GM12878 (cell line): Measurements from ENCODE around the gene TLE3.

ENCODE experiments used
- CBFB ChIP-seq: IDR thresholded peaks from 2 replicates; pipeline ENCODE4 v1.6.1; 2016; ENCODE audit warnings: antibody characterized with exemption, low read depth
- CBX5 ChIP-seq: sonication (generic); IDR thresholded peaks from 2 replicates; pipeline ENCODE4 v1.6.1; 2016; ENCODE audit warnings: low read depth, moderate library complexity, mild to moderate bottlenecking, inconsistent platforms
- CHD4 ChIP-seq: fragments of 200-600 bp; sonication (generic); IDR thresholded peaks from 2 replicates; pipeline ENCODE4 v1.6.1; 2016; ENCODE audit warnings: mild to moderate bottlenecking
- CTCF ChIP-seq, 3 experiments: IDR thresholded peaks in 2 of 3; conservative IDR thresholded peaks in 1 of 3; 2 replicates each; pipeline ENCODE4 v1.5.1; 2011; ENCODE audit warnings: low read depth in 3 of 3, low read length in 3 of 3, mild to moderate bottlenecking in 3 of 3, control low read depth in 2 of 3, moderate library complexity in 2 of 3, inconsistent platforms in 1 of 3, mixed read lengths in 1 of 3; ENCODE audit not compliant: control insufficient read depth in 2 of 3, insufficient read depth in 1 of 3; ENCODE audit errors: extremely low read depth in 1 of 3
- HDAC6 ChIP-seq: fragments of 200-600 bp; sonication (generic); IDR thresholded peaks from one replicate; pipeline ENCODE4 v1.8.0; 2017; ENCODE audit warnings: antibody characterized with exemption; ENCODE audit not compliant: unreplicated experiment
- JUND ChIP-seq: IDR thresholded peaks from 2 replicates; pipeline ENCODE4 v1.6.1; 2012; ENCODE audit warnings: low read depth, mild to moderate bottlenecking, low read length, improper control_type of control experiment, moderate library complexity
- KDM1A ChIP-seq: fragments of 200-600 bp; sonication (generic); IDR thresholded peaks from 2 replicates; pipeline ENCODE4 v1.6.1; 2016; ENCODE audit warnings: borderline replicate concordance
- PBX3 ChIP-seq: IDR thresholded peaks from 2 replicates; pipeline ENCODE4 v1.6.1; 2011; ENCODE audit warnings: mild to moderate bottlenecking, low read depth, low read length, moderate library complexity; ENCODE audit not compliant: insufficient replicate concordance
- RAD21 ChIP-seq: IDR thresholded peaks from 2 replicates; pipeline ENCODE4 v1.6.1; 2011; ENCODE audit warnings: mild to moderate bottlenecking, low read depth, low read length, moderate library complexity; ENCODE audit not compliant: insufficient read depth
- RAD51 ChIP-seq: fragments of 450-650 bp; IDR thresholded peaks from 2 replicates; pipeline ENCODE4 v1.6.1; 2016; ENCODE audit warnings: moderate library complexity, mild to moderate bottlenecking, inconsistent platforms
- RCOR1 ChIP-seq: conservative IDR thresholded peaks from 2 replicates; pipeline ENCODE4 v1.6.1; 2012; ENCODE audit warnings: low read depth, low read length, improper control_type of control experiment
- RFX5 ChIP-seq: IDR thresholded peaks from 2 replicates; pipeline ENCODE4 v1.6.1; 2011; ENCODE audit warnings: low read depth, low read length, improper control_type of control experiment
- TBL1XR1 ChIP-seq: IDR thresholded peaks from 2 replicates; pipeline ENCODE4 v1.6.1; 2012; ENCODE audit warnings: low read depth, low read length, improper control_type of control experiment
- USF1 ChIP-seq: IDR thresholded peaks from 2 replicates; pipeline ENCODE4 v1.6.1; 2011; ENCODE audit warnings: borderline replicate concordance, low read depth, mild to moderate bottlenecking, moderate library complexity, mixed read lengths, low read length; ENCODE audit not compliant: insufficient read depth; ENCODE audit errors: extremely low read length

- TF ChIP-seq CTCF (IDR thresholded peaks at IDR 0.05 in 2 of 3, conservative IDR thresholded peaks at IDR 0.05 in 1 of 3; ENCODE audit: control insufficient read depth in 2 of 3, extremely low read depth in 1 of 3, insufficient read depth in 1 of 3, low read depth in 3 of 3, low read length in 3 of 3) (no peak), USF1 (no peak), TBL1XR1 (no peak), RAD51 (no peak), RCOR1 (no peak), HDAC6 (no peak), RAD21 (no peak), JUND (no peak), CBFB (no peak), CHD4 (no peak), CBX5 (no peak), PBX3 (no peak), KDM1A (no peak), RFX5 (no peak)
Observed at GRCh38 chr15:70014331-70014730, 83.4 kb downstream of the TLE3 start.
